Muscle of back (tissue), 11 donors: ENCODE data around the gene PSMG1. TPM values are rescaled to one million over a fixed set of nuclear protein-coding genes. Genes with fewer than 3 reads are reported as not detected.

Source experiments
- DNase-seq, 3 donors: peaks; one replicate each; pipeline versions ENCODE4 v3.0.0 to v3.0.0-alpha.2; 2013
- polyA plus RNA-seq, 10 donors: library from polyadenylated mRNA; unstranded; fragments of 120-200 nt; gene quantifications; one replicate each; pipeline ENCODE4 v1.2.1, GENCODE V29; 2013; ENCODE audit not compliant: insufficient read length in 10 of 10

The PSMG1 gene
- polyA plus RNA-seq, 10 donors, result 22.5 to 39.1 (median 32.5) TPM

DNA sequence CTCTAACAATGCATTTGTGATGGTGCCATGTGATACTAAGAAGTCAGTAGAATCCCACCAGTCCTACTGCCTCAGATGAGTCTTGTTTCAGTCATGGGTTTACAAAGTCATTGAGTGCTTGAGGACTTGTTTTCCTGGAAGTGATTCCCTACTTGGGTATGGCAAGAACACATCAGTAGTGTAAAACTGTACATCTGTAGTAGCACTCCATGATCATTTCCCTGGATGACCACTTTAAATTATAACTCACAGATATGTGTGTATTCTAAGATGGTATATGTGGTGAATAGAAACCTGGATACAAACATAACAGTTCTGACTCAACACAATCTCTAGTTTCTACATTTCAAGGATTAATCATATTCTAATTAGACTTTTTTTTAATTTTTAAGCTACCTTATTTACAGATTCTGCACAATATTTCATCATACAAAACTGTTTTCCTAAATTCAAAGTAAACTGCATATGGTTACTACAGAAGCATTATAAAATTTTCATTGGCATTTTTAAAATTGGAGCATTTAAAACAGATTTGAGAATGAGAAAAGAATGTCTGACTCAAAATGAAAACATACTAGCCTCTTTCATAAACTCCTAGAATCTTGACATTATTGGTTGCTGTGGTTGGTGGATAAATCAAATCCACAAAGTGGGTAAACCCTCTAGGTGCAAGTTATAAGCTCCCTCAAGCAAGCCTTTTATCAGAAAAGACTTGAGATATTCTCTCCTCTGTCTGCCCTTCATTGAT, 6.8 kb upstream of the PSMG1 start:
- DNase-seq, result peak in 1 of 3 donors; percentile 18

DNA sequence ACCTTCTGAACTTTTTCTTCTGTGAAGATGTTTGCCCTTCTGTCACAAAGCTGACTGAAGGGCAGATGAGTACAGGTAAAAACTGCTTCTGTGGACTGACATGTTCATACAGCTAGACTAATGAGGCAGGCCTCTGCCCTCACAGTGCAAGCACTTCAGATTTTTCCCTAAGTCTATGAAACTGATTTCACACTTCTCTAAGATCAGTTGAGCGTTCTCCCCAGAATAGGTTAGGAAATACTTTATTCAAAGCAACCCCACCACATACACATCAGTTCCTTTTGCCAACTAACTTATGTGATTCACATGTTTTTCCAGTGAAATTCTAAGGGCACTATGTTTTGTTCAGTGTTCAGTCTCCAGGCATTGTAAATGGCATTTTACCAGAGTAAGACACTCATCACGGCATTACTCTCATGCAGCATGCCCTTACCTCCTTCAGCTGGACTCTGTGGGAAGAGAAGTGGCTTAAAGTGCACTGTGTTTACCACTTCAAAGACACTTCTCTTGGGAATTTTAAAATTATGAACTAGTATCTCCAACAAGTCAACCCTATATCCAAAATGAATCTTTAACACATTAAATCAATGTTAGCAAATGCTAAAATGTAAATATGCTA, 5.4 kb upstream of the PSMG1 start:
- no peak for DNase-seq

DNA sequence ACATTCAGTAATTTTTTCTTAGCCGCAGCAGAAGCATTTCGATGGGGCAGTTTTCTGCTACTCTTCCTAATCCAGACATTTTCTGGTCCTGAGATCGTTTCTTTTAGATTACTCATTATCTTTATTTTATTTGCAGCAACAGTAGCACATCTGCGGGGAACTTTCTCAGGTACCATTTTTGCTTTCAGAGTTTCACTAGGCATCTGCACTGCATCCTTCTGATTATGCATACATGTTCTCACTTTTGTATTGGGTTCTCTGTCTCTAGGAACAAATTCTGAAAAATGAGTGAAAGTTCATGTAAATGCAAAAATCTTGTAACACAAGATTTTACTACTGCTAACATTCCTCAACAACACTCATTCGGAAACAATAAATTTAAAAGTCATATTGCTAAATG, 3.9 kb upstream of the PSMG1 start:
- DNase-seq, result no peak

DNA sequence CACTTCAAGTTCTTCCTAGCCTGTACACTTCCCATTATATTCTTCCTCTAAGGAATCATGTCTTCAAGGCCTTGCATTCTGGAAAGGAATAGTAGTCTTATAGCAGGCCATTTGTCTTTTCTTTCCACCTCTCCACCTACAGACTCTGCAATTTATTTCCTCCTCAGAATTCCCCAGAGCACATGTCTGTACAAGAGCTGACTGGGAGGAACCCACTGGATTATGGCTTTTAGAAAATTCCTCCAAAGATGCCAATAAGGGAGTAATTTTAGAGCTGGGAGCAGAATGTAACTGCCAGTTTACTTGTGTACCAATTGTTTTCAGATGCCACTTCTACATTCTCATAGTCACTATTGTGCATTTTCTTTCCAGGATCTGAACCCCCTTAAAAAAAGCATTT, 3.4 kb upstream of the PSMG1 start:
- DNase-seq, result no peak

DNA sequence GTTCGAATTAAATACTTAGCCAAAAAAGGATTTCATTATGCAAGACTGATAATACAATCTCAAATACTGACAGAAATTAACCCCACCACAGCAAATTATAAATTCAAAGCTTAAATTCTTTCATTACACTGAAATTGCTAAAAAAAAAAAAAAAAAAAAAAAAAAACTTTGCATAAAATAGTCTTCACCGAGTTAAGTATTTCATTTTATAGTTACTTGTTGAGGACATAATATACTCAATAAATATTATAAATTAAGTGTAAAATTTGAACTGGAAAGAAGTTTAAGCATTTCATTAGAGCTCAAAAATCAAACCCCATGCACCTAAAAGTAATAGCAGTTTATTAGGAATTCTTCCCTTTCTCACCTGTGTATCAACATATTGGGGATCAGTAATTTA, 1.9 kb upstream of the PSMG1 start:
- no peak for DNase-seq

DNA sequence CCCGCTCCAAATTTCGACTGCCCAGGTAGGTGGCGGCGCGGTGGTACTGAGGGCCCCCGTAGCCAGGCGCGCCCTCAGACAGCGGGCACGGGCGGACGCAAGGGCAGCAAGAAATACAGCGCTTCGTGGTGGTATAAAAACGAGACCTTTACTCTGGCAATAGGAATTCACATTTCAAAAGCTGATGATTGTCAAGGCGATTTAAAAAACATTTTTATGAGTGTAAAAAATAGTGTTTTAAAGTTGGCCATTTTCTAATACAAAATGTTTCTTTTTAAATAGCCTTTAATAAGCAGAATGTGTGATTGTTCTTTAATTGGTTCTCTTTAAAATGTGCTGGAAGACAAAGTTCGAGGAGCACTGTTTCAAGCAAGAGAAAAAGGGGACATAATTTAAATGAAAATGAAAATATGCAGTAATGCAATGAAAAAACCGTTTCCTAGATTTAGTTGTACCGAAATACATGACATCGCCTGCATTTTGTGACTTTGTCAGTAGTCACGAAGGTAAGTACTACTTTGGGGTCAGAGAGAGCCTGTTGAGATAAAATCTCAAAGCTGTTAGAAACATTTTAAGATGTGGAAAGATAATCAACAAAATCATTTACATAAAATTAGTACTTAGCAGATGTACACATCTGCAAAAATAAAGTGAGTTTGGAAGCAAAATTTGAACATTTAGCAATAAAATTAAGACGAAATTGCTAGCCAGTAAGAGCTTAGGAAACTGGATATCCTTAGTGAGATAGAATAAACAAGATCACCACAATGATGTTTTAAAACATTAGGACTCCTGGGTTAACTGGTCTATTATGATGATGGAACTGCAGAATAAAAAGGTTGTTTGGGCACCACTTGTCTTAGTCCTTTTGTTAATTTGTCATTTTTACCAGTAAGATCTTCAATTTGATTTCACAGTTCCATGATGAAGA, 1.1 kb upstream of the PSMG1 start:
- DNase-seq, result peak in 2 of 3 donors; percentile 8 to 22

DNA sequence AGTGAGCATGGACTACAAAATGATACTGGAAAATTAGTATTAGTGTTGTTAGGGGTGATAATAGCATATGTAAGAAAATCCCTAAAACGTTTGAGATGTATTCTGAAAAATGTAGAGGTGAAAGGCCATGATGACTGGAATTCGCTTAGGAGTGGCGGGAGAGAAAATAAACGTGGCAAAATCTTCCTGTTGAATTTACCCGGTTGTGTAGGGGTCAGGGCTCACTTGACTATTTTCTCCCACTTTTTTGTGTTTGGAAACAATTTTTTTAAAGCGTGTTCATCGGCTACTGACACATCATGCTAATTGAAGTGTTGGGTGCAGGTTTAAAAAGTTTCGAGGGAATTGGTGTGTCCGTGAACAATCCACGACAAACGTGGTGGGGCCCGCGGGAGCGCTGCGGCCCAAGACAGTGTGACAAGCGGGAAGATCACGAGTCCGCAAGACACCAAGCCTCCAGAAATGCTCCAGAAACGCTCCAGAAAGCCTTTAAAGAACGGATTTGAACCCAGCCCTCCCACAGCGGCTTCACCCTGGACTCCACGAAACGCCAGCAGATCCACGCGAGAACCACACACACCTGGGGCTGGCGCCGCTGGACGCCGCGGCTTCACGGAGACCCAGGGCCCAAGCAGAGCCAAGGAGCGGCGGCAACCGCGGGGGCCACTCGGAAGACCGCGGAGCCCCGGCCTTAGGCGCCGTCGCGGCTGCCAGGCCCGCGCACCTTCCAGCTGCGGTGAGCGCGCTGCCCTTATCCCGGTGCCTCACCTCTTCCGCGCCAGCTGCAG, 573 bp downstream of the PSMG1 start:
- peak in 1 of 3 donors; percentile 17 for DNase-seq

DNA sequence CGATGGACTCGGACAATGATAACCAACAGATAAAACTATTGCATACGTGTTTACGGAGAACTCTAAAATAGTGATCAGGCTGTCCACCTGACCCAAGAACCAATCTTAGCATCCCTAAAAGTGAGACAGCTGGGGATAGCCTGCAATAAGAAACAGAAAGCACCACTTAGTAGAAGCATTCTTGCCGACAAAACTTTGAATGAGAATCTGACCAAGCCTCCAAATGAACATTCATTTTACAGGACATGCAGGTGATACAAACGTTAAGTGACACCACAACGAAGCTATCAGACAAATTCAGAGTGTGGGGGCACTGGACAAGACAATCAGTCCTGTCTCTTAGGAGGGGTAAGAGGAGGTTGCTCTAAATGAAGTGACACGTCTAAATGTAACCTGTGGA, 1.2 kb downstream of the PSMG1 start:
- DNase-seq, result no peak

DNA sequence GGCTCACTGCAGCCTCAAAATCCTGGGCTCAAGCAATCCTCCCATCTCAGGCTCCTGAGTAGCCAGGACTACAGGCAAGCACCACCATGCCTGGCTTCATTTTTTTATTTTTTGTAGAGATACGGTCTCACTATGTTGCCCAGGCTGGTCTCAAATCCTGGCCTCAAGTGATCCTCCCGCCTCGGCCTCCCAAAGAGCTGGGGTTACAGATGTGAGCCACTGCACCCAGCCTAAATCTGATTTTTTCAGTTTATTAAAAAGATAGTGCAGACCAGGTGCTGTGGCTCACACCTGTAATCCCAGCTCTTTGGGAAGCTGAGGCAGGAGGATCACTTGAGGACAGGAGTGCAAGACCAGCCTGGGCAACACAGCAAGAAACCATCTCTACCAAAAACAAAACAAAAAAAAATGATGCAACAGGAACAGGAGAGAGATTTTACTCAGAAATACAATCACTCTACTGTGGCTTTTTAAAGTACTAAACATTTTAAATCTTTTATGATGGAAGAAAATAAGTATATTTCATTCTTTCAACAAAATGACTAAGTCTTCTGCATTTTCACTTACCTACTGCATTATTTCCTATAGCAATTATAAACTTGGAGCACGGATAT, 1.9 kb downstream of the PSMG1 start:
- no peak for DNase-seq

DNA sequence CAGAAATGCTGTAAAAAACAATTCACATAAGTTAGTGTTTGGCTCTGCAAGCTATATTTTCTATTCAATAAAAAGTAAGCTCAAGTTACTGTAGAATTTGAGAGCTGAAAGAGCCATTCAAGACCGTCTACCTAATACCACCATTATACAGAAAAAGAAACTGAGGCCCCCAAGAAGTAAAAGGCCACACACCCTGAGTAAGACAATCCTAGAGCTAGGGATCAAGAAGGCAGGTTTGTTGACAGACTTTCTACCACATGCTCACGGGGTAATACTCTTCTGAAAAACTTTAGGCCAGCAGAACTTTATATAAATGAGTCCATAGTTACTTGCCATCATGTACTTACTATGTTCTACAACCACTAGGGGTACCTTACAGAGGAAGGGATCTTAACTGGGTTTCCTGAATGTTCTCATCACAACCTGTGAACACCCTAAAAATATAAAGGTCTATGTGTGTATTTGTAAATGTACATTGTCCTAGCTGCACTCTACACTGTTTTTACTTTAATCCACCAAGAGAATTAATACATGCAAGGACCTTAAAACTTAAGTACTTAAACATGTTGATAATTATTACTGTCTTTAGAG, 2.7 kb downstream of the PSMG1 start:
- no peak for DNase-seq

DNA sequence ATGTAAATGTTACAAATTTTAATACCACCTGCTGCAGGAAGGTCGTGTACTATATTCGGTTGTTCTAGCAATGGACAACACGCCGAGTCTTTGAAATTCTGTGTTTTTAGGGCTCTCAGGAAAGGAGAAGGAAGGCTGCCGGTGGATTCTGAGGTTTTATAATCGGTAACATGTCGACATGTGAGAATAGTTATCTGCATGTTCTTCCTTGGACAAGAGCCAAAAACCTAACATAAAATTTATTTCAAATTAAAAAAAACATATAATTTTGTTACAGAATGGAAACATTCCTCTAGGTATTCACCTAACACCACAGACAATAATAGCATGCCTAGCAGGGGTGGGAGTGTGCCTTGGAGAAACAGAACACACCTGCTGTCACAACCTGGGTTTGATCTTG, 4.8 kb downstream of the PSMG1 start:
- no peak for DNase-seq

DNA sequence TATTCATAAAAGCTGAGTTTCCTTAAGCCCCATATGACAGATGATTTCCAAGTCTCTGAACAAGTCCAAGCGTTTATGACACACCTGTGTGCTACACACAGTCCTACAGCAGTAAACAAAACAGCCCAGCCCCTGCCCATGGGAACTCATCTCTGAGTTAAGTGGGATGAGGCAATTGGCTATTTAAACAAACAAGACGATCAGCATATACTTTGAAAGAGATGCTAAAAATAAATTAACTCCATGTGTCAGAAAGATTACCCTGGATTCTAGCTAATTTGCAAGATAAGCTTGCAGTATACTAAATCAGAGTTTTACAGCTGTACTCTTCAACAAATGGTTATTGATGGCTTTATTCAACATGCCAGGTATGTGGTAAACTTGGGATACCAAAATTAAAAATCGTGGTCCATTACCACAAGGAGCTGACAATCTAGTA, 7.0 kb downstream of the PSMG1 start:
- DNase-seq, result no peak

DNA sequence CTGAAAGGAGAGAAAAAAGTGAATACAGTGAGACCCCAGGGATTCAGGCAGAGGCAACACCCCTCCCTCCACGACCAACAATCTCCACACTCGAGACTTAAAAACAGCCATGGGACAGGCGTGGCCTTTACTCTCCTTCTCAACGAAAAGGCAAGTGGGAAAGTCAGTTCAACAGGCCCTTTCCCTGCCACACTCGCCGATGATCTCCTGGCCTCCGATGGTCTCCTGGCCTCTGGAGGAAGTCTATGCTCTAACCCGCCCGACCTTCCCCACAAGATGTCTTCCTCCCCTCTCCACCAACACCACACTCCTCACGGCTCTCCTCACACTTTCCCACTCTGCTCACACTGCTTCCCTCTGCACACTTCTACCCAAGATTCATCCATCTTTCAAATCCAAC, 7.6 kb downstream of the PSMG1 start:
- DNase-seq, result no peak

DNA sequence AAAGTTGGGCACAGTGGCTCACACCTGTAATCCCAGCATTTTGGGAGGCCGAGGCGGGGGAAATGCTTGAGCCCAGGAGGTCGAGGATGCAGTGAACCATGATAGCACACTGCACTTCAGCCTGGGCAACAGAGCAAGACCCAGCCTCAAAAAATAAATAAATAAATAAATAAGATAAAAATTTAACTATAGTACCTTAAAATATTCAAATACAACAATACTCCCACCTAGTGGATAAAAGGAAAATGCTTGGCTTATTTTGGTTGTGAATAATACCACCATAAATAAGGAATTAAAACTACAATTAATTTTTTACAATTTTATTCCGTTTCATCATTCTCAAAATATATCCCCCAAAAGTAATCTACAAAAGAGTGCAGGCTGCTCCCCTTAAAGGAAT, 8.1 kb downstream of the PSMG1 start:
- peak in 1 of 3 donors; percentile 28 for DNase-seq

DNA sequence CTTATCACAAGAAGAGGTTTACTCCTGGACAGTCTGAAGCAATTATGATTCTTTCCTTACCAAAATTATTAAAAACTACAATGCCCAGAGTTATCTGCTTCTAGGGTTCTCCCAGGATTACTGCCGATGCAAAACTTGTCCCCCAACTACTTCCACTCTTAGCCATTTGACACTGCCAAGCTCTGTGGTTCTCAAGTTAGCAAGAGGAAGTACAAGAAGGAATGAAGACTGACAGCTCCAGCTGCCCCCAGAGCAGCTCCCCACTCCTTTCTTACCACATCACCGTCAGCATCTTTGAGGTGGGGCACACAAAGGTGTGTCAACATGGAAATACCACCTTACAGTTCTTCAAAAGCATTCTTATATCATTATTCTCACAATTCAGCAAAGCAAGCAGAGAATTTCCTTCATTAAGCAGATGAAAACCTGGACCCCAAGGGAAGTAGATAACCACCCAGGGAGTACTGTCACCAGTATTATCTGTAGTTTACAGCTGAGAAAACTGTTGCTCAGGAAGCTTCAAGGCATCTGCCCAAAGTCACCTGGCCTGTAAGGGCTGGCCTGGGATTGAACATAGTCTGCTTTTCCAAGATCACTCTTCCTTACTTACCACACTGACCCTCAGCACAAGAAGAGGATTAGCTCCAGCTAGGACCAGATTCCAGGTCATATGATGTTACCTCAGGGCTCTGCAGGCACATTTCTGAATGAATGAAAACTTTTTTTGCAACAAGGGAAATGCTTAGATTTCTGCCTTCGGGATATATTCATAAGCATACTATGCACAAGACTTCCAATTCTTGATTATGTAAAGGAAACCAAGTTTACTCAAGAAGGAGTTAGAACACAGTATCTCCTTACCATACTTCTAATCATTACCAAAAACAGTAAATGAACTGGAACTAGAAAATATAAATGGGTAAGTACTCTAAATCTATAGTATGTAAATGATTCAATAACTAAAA, 9.3 kb downstream of the PSMG1 start:
- DNase-seq, result no peak

DNA sequence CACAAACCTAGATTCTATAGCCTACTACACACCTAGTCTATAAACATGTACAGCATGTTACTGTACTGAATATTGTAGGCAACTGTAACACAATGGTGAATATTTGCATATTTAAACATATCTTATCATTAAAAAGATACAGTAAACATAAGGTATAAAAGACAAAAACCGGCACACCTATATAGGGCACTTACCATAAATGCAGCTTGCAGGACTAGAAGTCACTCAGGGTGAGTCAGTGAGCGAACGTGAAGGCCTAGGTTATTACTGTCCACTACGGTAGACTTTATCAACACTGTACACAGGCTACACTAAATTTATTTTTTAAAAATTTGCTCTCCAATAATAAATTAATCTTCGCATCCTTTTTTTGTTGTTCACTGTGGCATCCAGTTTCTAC, 13.3 kb downstream of the PSMG1 start:
- DNase-seq, result no peak

DNA sequence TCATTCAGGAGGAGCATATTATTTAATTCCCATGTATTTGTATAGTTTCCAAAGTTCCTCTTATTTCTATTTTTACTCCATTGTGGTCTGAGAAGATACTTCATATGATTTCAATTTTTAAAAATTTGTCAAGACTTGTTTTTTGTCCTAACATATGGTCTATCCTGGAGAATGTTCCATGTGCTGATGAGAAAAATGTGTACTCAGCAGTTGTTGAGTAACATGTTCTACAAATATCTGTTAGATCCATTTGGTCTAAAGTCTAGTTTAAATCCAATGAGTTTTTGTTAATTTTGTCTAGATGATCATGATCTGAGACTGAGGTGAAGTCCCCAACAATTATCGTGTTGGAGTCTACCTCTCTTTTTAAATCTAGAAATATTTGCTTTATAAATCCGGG, 14.5 kb downstream of the PSMG1 start:
- no peak for DNase-seq

DNA sequence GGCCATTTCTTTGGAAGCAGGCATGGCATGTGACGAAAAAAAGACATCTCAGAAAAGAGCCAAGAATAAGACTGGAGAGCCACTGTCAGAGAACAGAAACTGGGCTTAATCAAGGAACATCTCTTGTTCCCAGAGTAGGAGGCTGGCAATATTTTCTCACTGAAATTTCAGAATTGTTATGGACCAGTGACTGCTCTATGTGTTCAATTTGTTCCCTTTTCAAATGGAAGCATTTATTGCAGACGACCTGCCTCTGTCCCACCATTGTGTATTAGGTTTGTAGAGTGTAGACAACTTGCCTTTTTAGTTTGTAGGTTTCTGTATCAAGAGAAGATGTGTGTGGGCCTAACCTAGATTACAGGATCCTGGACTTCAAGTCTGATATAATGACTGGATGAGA, 18.7 kb downstream of the PSMG1 start:
- DNase-seq, result no peak

DNA sequence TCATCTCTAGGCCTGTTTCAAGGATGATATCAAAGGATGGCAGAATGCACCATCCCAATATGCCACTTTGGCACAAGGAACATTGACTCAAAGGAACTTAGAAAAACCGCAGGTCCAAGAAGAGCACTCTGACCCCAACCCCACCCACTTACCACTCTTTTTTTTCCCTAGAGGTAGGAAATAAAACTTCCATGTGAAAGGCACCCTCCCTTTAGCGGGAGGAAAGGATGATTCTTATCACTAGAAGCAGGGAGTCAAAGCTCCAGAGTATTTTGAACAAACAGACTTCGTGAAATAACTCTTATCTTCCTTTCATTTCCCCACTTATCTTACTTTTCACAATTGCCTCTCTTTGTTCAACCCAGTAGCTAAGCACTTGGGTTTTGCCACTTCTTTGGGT, 22.2 kb downstream of the PSMG1 start:
- no peak for DNase-seq
